Activated CD4-positive, alpha-beta T cell treated with anti-CD3 and anti-CD28 coated beads for 36 hours (primary cell): ENCODE data around the gene PMEPA1. TPM values are rescaled to one million over a fixed set of nuclear protein-coding genes. Genes with fewer than 3 reads are reported as not detected.

Source experiments
- ATAC-seq: fragments of 200-7000 bp; cut with Tn5 transposase; one replicate; pipeline ENCODE4 v1.10.0; 2021; ENCODE audit warnings: mild to moderate bottlenecking, moderate library complexity
- CTCF ChIA-PET: fragments of 350-600 bp; sonication (Branson Sonifier 250); formaldehyde crosslinking; loops from one replicate; lab custom pipeline; 2021; ENCODE audit warnings: antibody characterized with exemption; lab: Charles Lee
- POLR2A ChIA-PET: fragments of 350-600 bp; sonication (Branson Sonifier 250); formaldehyde crosslinking; loops from one replicate; lab custom pipeline; 2021; ENCODE audit warnings: antibody characterized with exemption, inconsistent platforms; lab: Charles Lee
- DNase-seq: peaks from one replicate; pipeline ENCODE4 v3.0.0-alpha.2; 2020
- H3K27ac Mint-ChIP-seq: one replicate; pipeline ENCODE4 v1.8.0; 2021; ENCODE audit warnings: mixed read lengths
- H3K27me3 Mint-ChIP-seq: one replicate; pipeline ENCODE4 v1.8.0; 2021; ENCODE audit warnings: mixed read lengths
- H3K36me3 Mint-ChIP-seq: one replicate; pipeline ENCODE4 v1.8.0; 2021; ENCODE audit warnings: low read depth, mixed read lengths
- H3K4me1 Mint-ChIP-seq: one replicate; pipeline ENCODE4 v1.8.0; 2021; ENCODE audit warnings: mixed read lengths
- H3K4me3 Mint-ChIP-seq: one replicate; pipeline ENCODE4 v1.8.0; 2021; ENCODE audit warnings: mild to moderate bottlenecking, moderate library complexity, mixed read lengths
- H3K9me3 Mint-ChIP-seq: one replicate; pipeline ENCODE4 v1.8.0; 2021; ENCODE audit warnings: low read depth, mixed read lengths
- intact Hi-C, 2 experiments: fragments of 100-400 bp; cut with DNase I in 1 of 2; cut with micrococcal nuclease in 1 of 2; formaldehyde crosslinking; loops; one replicate each; pipeline versions ENCODE4 v1.14.2 to v1.15.1; 2022 to 2024; cut with DNase I, micrococcal nuclease
- total RNA-seq, 2 experiments: library from RNA; stranded (reverse); gene quantifications; one replicate each; pipeline ENCODE4 v1.2.3, GENCODE V29; 2021

Gene PMEPA1
- total RNA-seq, 2 experiments from 2014 or later: 1.6 to 1.8 TPM

DNA sequence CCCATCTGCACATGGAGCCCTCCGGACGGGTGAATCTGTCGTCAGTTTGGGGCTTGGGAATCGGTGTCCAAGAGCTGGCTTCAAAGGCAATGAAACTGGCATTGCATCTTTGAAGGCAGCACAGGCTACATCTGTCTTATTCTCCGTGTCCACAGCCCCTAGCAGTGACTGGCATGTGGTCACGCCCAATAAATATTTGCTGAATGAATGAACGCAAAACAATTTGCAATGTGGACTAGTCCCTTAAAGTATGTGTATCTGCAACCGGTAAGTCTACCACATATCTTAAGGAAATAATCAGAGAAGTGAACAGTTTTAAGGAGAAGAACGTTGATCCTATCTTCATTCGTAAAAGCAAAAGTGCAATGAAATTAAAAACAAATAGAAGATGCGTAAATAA is 8.0 kb upstream of the PMEPA1 start:
- ATAC-seq: no peak
- CTCF ChIA-PET: interaction anchor here (0.9 to 1.1 kb wide), 2 partner anchors 8 to 22 kb away, joined by 3 read pairs; partner anchors contain the start of gene PMEPA1
- DNase-seq: no peak
- Mint-ChIP-seq H3K27ac (no peak overlapping the region), H3K36me3 (no peaks in the 10 kb centered on the region), H3K27me3 (no peaks in the 10 kb centered on the region), H3K9me3 (no peaks in the 10 kb centered on the region), H3K4me3 (no peak overlapping the region), H3K4me1 (peaks cover 5% of the 10 kb centered on the region)
- intact Hi-C loops: loop anchor here (1.0 to 10.0 kb wide), 5 partner anchors 7 to 323 kb away; partner anchors contain the start of genes PMEPA1 (in 2 of the 2) and RBM38 (in 1 of the 2)
- POLR2A ChIA-PET: no interaction called here

DNA sequence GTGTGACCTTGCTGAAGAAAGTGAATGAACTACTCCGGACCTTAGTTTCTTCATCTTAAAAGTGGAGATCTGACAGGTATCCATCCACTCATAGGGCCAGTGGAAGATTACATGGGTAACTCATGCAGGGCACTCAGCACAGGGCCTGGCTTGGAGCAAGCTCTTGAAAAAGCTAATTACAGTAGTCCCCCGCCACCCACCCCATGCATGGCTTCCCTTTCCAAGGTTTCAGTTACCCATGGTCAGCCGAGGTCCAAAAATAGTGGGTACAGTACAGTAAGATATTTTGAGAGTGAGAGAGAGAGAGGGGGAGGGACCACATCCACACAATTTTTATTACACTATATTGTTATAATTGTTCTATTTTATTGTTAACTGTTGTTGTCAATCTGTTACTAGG is 7.1 kb upstream of the PMEPA1 start:
- no peaks in the 10 kb centered on the region for H3K36me3 Mint-ChIP-seq
- ATAC-seq (no peak), DNase-seq (no peak)
- no peaks in the 10 kb centered on the region for H3K27me3 Mint-ChIP-seq
- peaks cover 5% of the 10 kb centered on the region for H3K4me1 Mint-ChIP-seq
- intact Hi-C loops: loop anchor here in 1 of 2 experiments (10.0 kb wide), 1 partner anchor 322 kb away; the partner anchor contains the start of gene RBM38
- ChIA-PET CTCF (interaction anchor here (0.7 kb wide), 1 partner anchor 64 kb away, joined by 3 read pairs; no protein-coding TSS in a partner anchor), POLR2A (no interaction called here)
- H3K9me3 Mint-ChIP-seq: no peaks in the 10 kb centered on the region
- H3K4me3 Mint-ChIP-seq: no peak overlapping the region
- H3K27ac Mint-ChIP-seq: no peak overlapping the region

DNA sequence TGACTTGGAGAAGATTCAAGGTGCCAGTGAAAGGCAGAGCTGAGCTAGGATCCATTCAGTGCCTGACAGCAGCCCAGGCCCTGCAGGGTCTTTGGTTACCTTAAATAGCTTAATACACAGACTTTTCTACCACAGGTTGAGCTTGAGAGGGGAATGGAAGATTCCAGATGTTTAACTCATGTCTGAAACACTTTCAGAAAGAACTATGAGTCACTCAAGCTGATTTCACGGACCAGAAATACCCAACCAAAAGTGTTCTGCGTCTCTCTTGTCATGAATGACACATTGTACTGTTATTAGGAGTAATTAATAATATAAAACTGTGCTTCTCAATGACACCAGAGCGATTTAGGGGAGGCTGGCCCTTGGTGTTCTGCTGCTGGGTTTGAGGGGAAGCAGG is 6.4 kb upstream of the PMEPA1 start:
- H3K36me3 Mint-ChIP-seq: no peaks in the 10 kb centered on the region
- peaks cover 9% of the 10 kb centered on the region for H3K4me1 Mint-ChIP-seq
- ChIA-PET CTCF (no interaction called here), POLR2A (no interaction called here)
- no peak for DNase-seq
- intact Hi-C loops: loop anchor here in 1 of 2 experiments (10.0 kb wide), 1 partner anchor 321 kb away; the partner anchor contains the start of gene RBM38
- ATAC-seq: no peak
- H3K27ac Mint-ChIP-seq: no peak overlapping the region
- no peak overlapping the region for H3K4me3 Mint-ChIP-seq
- no peaks in the 10 kb centered on the region for H3K27me3 Mint-ChIP-seq
- no peaks in the 10 kb centered on the region for H3K9me3 Mint-ChIP-seq

DNA sequence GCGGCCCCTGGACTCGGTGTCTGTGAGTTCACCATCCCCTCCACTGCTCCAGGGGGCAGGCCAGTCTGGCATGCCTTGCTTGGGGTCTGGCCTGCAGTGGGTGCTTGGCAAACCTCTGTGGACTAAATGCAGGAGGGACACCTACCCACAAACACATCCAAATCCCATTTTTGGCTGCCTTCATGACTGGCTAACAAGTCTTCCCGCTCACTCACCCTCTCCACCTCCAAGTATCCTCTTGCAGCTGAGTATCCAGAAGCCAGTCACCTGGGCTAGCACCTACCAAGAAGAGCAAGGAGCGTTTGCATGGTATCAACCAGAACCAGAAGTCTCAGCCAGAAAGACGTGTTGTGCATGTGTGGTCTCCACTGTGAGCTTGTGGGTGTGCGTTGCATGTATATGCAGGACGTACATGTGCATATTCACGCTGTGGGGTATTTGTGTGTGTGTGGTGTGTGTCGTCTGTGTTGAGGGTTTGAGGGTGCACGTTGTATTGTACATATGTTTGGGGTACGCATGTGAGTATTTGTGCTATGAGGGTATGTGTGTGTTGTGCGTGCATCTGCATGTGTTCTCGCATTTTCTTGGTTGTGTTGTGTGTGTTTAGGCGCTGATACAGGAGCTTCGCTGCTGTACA is 5.6 kb upstream of the PMEPA1 start:
- Mint-ChIP-seq H3K36me3 (no peaks in the 10 kb centered on the region), H3K4me3 (no peak overlapping the region), H3K9me3 (no peaks in the 10 kb centered on the region), H3K27me3 (no peaks in the 10 kb centered on the region), H3K27ac (no peak overlapping the region), H3K4me1 (peaks cover 14% of the 10 kb centered on the region)
- intact Hi-C loops: loop anchor here in 1 of 2 experiments (10.0 kb wide), 1 partner anchor 321 kb away; the partner anchor contains the start of gene RBM38
- POLR2A ChIA-PET: interaction anchor here (0.5 kb wide), 1 partner anchor 39 kb away, joined by 3 read pairs; no protein-coding TSS in a partner anchor
- ATAC-seq (no peak), DNase-seq (no peak)
- CTCF ChIA-PET: no interaction called here

DNA sequence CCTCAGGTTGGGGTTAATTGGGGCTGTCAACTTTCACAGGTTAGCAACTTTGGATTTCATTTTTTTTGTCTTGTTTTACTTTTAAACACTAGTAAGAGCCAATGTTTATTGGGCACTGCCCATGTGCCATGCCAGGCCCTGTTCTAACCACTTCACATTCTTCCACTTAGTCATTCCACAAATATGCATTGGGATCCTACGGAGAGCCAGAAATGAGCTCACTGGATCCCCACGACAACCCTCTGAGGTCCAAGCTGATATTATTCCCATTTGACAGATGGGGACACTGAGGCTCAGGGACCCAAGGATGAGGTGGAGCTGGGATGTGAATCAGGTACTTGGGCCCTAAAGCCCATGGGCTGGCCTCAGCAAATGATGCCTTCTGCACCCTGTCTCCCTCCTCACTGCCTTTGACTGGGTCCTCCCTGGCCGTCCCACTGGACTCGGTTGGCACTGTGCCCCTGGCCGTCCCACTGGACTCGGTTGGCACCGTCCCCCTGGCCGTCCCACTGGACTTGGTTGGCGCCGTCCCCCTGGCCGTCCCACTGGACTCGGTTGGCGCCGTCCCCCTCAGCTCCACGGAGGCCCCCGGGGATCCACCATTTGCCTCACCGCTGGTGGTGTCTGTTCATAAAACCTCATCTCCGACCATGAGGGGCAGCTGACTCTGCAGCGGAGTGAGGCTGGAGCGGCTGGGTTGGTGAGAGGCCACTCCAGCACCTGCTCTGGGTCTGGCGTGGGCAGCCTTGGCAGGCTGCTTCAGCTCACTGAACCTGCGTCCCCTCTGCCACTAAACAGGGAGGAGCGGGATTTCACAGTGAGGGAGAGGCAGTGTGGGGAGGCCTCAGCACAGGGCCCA is 4.8 kb upstream of the PMEPA1 start:
- Mint-ChIP-seq H3K9me3 (no peaks in the 10 kb centered on the region), H3K27me3 (no peaks in the 10 kb centered on the region), H3K4me1 (peaks cover 14% of the 10 kb centered on the region), H3K4me3 (no peak overlapping the region), H3K36me3 (no peaks in the 10 kb centered on the region), H3K27ac (no peak overlapping the region)
- DNase-seq (no peak), ATAC-seq (no peak)
- CTCF ChIA-PET: interaction anchor here (0.6 kb wide), 1 partner anchor 441 kb away, joined by 3 read pairs; no protein-coding TSS in a partner anchor
- intact Hi-C loops: loop anchor here (5.0 to 10.0 kb wide), 3 partner anchors 320 to 938 kb away; partner anchors contain the start of genes RBM38 (in 1 of the 2), STX16 (in 1 of the 2) and VAPB (in 1 of the 2)
- POLR2A ChIA-PET: interaction anchor here (0.5 kb wide), 1 partner anchor 40 kb away, joined by 3 read pairs; no protein-coding TSS in a partner anchor

DNA sequence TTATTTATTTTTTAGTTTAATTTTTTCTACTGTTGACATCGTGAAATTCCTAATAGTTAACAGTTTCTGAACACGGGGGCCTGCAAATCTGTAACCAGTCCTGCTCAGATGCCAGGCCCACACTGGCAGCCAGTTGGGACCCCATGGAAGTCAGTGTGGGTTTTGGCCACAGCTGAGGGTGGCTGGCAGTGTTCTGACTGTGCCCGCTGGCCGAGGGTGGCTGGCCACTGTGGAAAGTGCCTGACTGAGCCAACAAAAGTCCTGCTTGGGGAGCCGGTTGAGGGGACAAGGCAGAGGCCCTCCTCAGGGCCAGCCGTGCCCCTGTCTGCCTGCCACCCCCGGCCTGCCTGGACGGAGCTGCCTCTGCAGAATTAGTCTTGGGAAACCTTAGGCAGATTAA is 4.1 kb upstream of the PMEPA1 start:
- CTCF ChIA-PET: no interaction called here
- POLR2A ChIA-PET: no interaction called here
- intact Hi-C loops: loop anchor here (5.0 to 10.0 kb wide), 3 partner anchors 319 to 938 kb away; partner anchors contain the start of genes RBM38 (in 1 of the 2), STX16 (in 1 of the 2) and VAPB (in 1 of the 2)
- H3K36me3 Mint-ChIP-seq: no peaks in the 10 kb centered on the region
- no peak overlapping the region for H3K27ac Mint-ChIP-seq
- H3K4me3 Mint-ChIP-seq: no peak overlapping the region
- H3K4me1 Mint-ChIP-seq: peaks cover 12% of the 10 kb centered on the region
- no peaks in the 10 kb centered on the region for H3K9me3 Mint-ChIP-seq
- ATAC-seq (no peak), DNase-seq (no peak)
- H3K27me3 Mint-ChIP-seq: no peaks in the 10 kb centered on the region

DNA sequence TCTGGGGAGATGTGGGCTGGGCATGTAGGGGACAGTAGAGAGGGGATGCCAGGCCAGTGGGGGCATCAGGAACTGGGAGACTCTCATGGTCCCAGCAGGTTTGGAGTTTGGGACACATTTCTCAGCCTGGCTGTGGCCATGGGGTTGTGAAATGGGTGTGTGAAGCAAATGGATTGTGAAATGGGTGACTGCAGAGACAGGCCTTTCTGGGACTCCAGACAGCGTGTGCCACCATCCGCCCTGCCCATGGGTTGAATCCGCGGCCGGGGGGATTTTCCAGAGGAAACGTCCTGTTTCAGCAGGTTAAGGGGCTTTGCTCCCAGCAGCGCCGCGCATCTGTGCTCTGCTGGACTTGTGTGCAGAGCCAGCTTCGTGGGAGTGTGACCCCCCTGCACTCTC is 3.7 kb upstream of the PMEPA1 start:
- Mint-ChIP-seq H3K36me3 (no peaks in the 10 kb centered on the region), H3K27ac (no peak overlapping the region), H3K9me3 (no peaks in the 10 kb centered on the region), H3K27me3 (peaks cover 4% of the 10 kb centered on the region), H3K4me1 (peaks cover 13% of the 10 kb centered on the region), H3K4me3 (no peak overlapping the region)
- POLR2A ChIA-PET: no interaction called here
- CTCF ChIA-PET: interaction anchor here (0.6 kb wide), 1 partner anchor 93 kb away, joined by 5 read pairs; no protein-coding TSS in a partner anchor
- ATAC-seq (no peak), DNase-seq (no peak)
- intact Hi-C loops: loop anchor here (5.0 to 10.0 kb wide), 3 partner anchors 319 to 939 kb away; partner anchors contain the start of genes RBM38 (in 1 of the 2), STX16 (in 1 of the 2) and VAPB (in 1 of the 2)

DNA sequence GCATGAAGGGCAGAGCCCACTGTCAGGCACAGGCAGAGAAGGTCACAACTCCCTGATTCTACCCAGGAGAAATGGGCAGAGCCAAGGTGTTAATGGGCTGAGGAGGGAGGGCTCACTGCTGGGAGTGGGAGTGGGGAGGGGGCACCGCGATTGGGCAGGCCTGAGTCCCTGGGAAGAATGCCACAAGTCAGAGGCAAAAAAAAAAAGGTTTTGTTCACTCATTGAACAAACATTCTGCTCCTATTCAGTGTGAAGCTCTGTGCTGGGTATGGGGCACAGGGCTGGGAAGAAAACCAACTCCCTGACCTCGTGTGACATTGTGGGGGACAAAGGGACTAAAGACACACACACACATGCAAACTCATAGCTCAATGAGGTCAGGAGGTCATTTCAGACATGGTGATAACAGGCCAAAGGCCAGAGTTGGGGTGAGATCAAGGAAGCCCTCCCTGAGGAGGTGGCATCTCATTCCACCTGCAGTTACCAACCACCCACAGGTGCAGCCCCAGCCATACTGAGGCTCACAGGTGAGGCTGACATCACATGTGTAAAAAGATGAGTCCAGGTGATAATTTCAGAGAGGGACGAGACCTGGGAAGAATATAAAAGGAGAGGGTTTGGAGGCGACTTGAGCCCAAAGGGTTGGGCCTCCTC is 3.2 kb upstream of the PMEPA1 start:
- Mint-ChIP-seq H3K36me3 (no peaks in the 10 kb centered on the region), H3K27me3 (peaks cover 6% of the 10 kb centered on the region)
- intact Hi-C loops: loop anchor here (5.0 to 10.0 kb wide), 3 partner anchors 318 to 939 kb away; partner anchors contain the start of genes RBM38 (in 1 of the 2), STX16 (in 1 of the 2) and VAPB (in 1 of the 2)

DNA sequence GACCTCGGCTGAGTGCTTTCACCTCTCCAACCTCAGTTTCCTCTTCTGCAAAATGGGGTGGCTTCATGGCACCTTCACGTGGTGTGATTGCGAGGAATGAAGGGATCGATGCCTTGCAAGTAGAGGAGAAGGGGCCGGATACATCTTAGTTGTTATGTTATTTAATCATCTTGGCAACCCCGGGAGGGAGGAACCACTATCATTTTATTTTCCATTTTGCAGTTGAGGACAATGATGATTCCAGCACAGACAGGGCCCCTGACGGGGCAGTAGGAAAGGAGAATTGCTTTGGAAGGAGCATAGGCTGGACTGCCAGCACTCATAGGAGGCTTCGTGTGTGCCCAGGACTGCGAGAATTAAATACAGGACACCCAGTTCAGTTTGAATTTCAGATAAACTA is 2.5 kb upstream of the PMEPA1 start:
- POLR2A ChIA-PET: no interaction called here
- no peak overlapping the region for H3K27ac Mint-ChIP-seq
- no peak overlapping the region for H3K4me3 Mint-ChIP-seq
- CTCF ChIA-PET: interaction anchor here (0.6 to 1.9 kb wide), 2 partner anchors 8 to 26 kb away, joined by 3 to 9 read pairs; no protein-coding TSS in a partner anchor
- H3K36me3 Mint-ChIP-seq: no peaks in the 10 kb centered on the region
- intact Hi-C loops: loop anchor here (5.0 to 10.0 kb wide), 3 partner anchors 318 to 940 kb away; partner anchors contain the start of genes RBM38 (in 1 of the 2), STX16 (in 1 of the 2) and VAPB (in 1 of the 2)
- peaks cover 6% of the 10 kb centered on the region for H3K27me3 Mint-ChIP-seq
- ATAC-seq (no peak), DNase-seq (no peak)
- no peaks in the 10 kb centered on the region for H3K9me3 Mint-ChIP-seq
- peaks cover 17% of the 10 kb centered on the region for H3K4me1 Mint-ChIP-seq

More for the DNA sequence above, 3.2 kb upstream of the PMEPA1 start:
- Mint-ChIP-seq H3K9me3 (no peaks in the 10 kb centered on the region), H3K4me3 (no peak overlapping the region), H3K27ac (no peak overlapping the region), H3K4me1 (peaks cover 16% of the 10 kb centered on the region)
- CTCF ChIA-PET: interaction anchor here (0.6 kb wide), 2 partner anchors 25 to 92 kb away, joined by 3 to 5 read pairs; no protein-coding TSS in a partner anchor
- ATAC-seq (no peak), DNase-seq (no peak)
- POLR2A ChIA-PET: no interaction called here

DNA sequence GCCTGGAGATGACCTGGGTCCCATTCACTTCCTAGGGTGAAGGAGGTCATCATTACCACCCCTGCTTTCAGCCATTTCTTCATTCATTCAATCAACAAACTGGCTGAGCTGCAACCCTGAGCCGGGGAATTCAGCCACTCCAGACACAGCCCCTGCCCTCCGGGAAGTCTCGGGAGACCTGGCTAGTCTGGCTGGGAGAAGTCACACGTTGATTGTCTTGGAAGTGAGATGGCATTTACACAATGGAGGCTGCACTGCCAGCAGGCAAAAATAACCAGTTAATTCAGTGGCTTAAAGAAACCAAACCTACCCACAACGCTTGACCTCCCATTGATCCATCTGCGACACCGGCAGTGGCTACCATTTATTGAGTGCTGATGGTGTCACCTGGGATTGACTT is 2.0 kb upstream of the PMEPA1 start:
- DNase-seq (no peak), ATAC-seq (no peak)
- H3K4me3 Mint-ChIP-seq: no peak overlapping the region
- H3K9me3 Mint-ChIP-seq: no peaks in the 10 kb centered on the region
- CTCF ChIA-PET: interaction anchor here (1.9 kb wide), 1 partner anchor 9 kb away, joined by 9 read pairs; no protein-coding TSS in a partner anchor
- H3K36me3 Mint-ChIP-seq: no peaks in the 10 kb centered on the region
- intact Hi-C loops: loop anchor here (2.0 to 10.0 kb wide), 6 partner anchors 83 to 940 kb away; partner anchors contain the start of genes RBM38 (in 1 of the 2), STX16 (in 1 of the 2) and VAPB (in 1 of the 2)
- POLR2A ChIA-PET: no interaction called here
- peaks cover 20% of the 10 kb centered on the region for H3K4me1 Mint-ChIP-seq
- H3K27me3 Mint-ChIP-seq: peaks cover 6% of the 10 kb centered on the region
- no peak overlapping the region for H3K27ac Mint-ChIP-seq
